ENCODE measurements around the gene RPS6KA2.

Gene RPS6KA2

DNA sequence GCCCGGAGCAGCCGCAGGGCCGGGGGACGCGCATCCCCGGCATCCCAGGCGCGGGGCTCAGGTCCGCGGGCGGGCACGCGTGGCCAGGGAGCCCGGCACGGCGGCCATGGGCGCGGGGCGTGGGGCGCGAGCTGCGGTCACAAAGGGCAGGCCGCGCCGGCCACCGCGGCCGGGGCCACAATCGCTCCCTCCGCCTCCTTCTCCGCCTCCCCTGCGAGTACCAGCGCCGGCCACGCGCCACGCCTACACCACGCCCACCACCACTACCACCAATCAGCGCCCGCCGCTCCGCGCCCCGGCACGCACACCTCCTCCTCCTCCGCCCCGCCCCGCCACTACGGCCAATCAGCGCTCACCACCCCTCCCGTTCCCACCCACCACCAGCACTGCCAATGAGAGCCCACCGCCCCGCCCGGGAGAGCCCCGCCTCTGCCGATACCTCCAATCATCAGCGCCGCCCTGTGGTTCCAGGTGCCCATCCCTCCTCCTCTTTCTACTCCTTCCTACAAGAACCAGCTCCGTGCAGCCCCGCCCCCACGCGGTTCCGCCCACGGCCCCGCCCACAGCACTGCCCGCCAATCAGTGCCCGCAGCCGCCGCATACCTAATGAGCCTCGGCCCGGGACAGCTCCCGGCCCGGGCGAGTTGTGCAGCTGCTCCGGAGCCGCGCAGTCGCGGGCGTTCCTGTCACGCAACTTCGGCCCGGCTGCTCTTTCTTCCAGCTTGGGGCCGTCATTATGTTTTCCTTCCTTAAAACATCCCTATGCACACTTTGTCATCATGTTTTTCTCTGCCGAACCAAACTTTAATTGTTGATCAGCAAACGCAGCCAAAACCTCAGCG lies at the start of gene RPS6KA2:
Gene RPS6KA2, minus strand, starts transcription at position 219 of the 842 bp plus-strand sequence. CDS start 232 bp downstream, outside the sequence.
- peaks cover 6 to 43% (median 23%) of the 10 kb centered on the region in 5 donors for H3K4me1 ChIP-seq (ENCODE audit: control insufficient read depth in 5 of 5, insufficient read depth in 5 of 5, low read length in 5 of 5)
- H3K4me3 ChIP-seq (ENCODE audit: low read depth in 1 of 5, low read length in 5 of 5): peak within 1 kb of the TSS; percentile 70 to 85 (median 81)
- no peaks in the 10 kb centered on the region for H3K9me3 ChIP-seq (ENCODE audit: control insufficient read depth in 5 of 5, low read length in 5 of 5)
- no peaks in the 10 kb centered on the region for H3K36me3 ChIP-seq (ENCODE audit: control insufficient read depth in 5 of 5, insufficient read depth in 5 of 5, low read length in 5 of 5)
- H3K27ac ChIP-seq (ENCODE audit: low read depth, low read length): peak within 1 kb of the TSS; percentile 69
- peaks cover 0 to 2% (median 0%) of the 10 kb centered on the region in 5 donors for H3K27me3 ChIP-seq (ENCODE audit: control insufficient read depth in 5 of 5, insufficient read depth in 4 of 5, low read length in 5 of 5)
- H3K9ac ChIP-seq (ENCODE audit: low read length in 5 of 5): peak within 1 kb of the TSS in 4 of 5 donors; percentile 54 to 79 (median 76)

- H3K27ac ChIP-seq (ENCODE audit: low read depth, low read length): no peak overlapping the region
- no peak overlapping the region for H3K4me3 ChIP-seq (ENCODE audit: low read depth in 1 of 5, low read length in 5 of 5)
- H3K27me3 ChIP-seq (ENCODE audit: control insufficient read depth in 5 of 5, insufficient read depth in 4 of 5, low read length in 5 of 5): peaks cover 4 to 16% (median 13%) of the 10 kb centered on the region in 5 donors
- H3K9me3 ChIP-seq (ENCODE audit: control insufficient read depth in 5 of 5, low read length in 5 of 5): peaks cover 0 to 6% (median 0%) of the 10 kb centered on the region in 5 donors
- H3K4me1 ChIP-seq (ENCODE audit: control insufficient read depth in 5 of 5, insufficient read depth in 5 of 5, low read length in 5 of 5): peaks cover 0 to 30% (median 8%) of the 10 kb centered on the region in 5 donors
- no peak overlapping the region for H3K9ac ChIP-seq (ENCODE audit: low read length in 5 of 5)
- no peaks in the 10 kb centered on the region for H3K36me3 ChIP-seq (ENCODE audit: control insufficient read depth in 5 of 5, insufficient read depth in 5 of 5, low read length in 5 of 5)
These were observed 49.3 kb upstream of the RPS6KA2 start for GRCh38 chr6:166676270-166676860.

GRCh38 chr6:166675736-166676135 lies 48.7 kb upstream of the RPS6KA2 start:
- H3K4me3 ChIP-seq (ENCODE audit: low read depth in 1 of 5, low read length in 5 of 5): no peak overlapping the region
- H3K9me3 ChIP-seq (ENCODE audit: control insufficient read depth in 5 of 5, low read length in 5 of 5): peaks cover 0 to 6% (median 0%) of the 10 kb centered on the region in 5 donors
- H3K27ac ChIP-seq (ENCODE audit: low read depth, low read length): no peak overlapping the region
- no peak overlapping the region for H3K9ac ChIP-seq (ENCODE audit: low read length in 5 of 5)
- H3K27me3 ChIP-seq (ENCODE audit: control insufficient read depth in 5 of 5, insufficient read depth in 4 of 5, low read length in 5 of 5): peaks cover 4 to 21% (median 14%) of the 10 kb centered on the region in 5 donors
- peaks cover 0 to 30% (median 8%) of the 10 kb centered on the region in 5 donors for H3K4me1 ChIP-seq (ENCODE audit: control insufficient read depth in 5 of 5, insufficient read depth in 5 of 5, low read length in 5 of 5)
- no peaks in the 10 kb centered on the region for H3K36me3 ChIP-seq (ENCODE audit: control insufficient read depth in 5 of 5, insufficient read depth in 5 of 5, low read length in 5 of 5)

- Histone ChIP-seq H3K9me3 (ENCODE audit: control insufficient read depth in 5 of 5, low read length in 5 of 5) (peaks cover 0 to 10% (median 5%) of the 10 kb centered on the region in 5 donors), H3K27ac (ENCODE audit: low read depth, low read length) (no peak overlapping the region), H3K27me3 (ENCODE audit: control insufficient read depth in 5 of 5, insufficient read depth in 4 of 5, low read length in 5 of 5) (peaks cover 13 to 35% (median 23%) of the 10 kb centered on the region in 5 donors), H3K4me1 (ENCODE audit: control insufficient read depth in 5 of 5, insufficient read depth in 5 of 5, low read length in 5 of 5) (peaks cover 0 to 30% (median 8%) of the 10 kb centered on the region in 5 donors), H3K36me3 (ENCODE audit: control insufficient read depth in 5 of 5, insufficient read depth in 5 of 5, low read length in 5 of 5) (no peaks in the 10 kb centered on the region), H3K4me3 (ENCODE audit: low read depth in 1 of 5, low read length in 5 of 5) (no peak overlapping the region), H3K9ac (ENCODE audit: low read length in 5 of 5) (no peak overlapping the region)
These were observed 46.3 kb upstream of the RPS6KA2 start for GRCh38 chr6:166673309-166673708.

- no peak overlapping the region for H3K9ac ChIP-seq (ENCODE audit: low read length in 5 of 5)
- peaks cover 13 to 38% (median 23%) of the 10 kb centered on the region in 5 donors for H3K27me3 ChIP-seq (ENCODE audit: control insufficient read depth in 5 of 5, insufficient read depth in 4 of 5, low read length in 5 of 5)
- H3K4me1 ChIP-seq (ENCODE audit: control insufficient read depth in 5 of 5, insufficient read depth in 5 of 5, low read length in 5 of 5): peaks cover 0 to 30% (median 8%) of the 10 kb centered on the region in 5 donors
- no peak overlapping the region for H3K27ac ChIP-seq (ENCODE audit: low read depth, low read length)
- no peaks in the 10 kb centered on the region for H3K36me3 ChIP-seq (ENCODE audit: control insufficient read depth in 5 of 5, insufficient read depth in 5 of 5, low read length in 5 of 5)
- H3K9me3 ChIP-seq (ENCODE audit: control insufficient read depth in 5 of 5, low read length in 5 of 5): peaks cover 0 to 5% (median 4%) of the 10 kb centered on the region in 5 donors
- peak overlapping the region in 2 of 5 donors; percentile 22 to 39 for H3K4me3 ChIP-seq (ENCODE audit: low read depth in 1 of 5, low read length in 5 of 5)
These were observed 45.7 kb upstream of the RPS6KA2 start for GRCh38 chr6:166672624-166673206.

GRCh38 chr6:166672146-166672545 lies 45.1 kb upstream of the RPS6KA2 start:
- Histone ChIP-seq H3K36me3 (ENCODE audit: control insufficient read depth in 5 of 5, insufficient read depth in 5 of 5, low read length in 5 of 5) (no peaks in the 10 kb centered on the region), H3K27ac (ENCODE audit: low read depth, low read length) (no peak overlapping the region), H3K4me1 (ENCODE audit: control insufficient read depth in 5 of 5, insufficient read depth in 5 of 5, low read length in 5 of 5) (peaks cover 0 to 30% (median 8%) of the 10 kb centered on the region in 5 donors), H3K9me3 (ENCODE audit: control insufficient read depth in 5 of 5, low read length in 5 of 5) (peaks cover 0 to 5% (median 4%) of the 10 kb centered on the region in 5 donors), H3K4me3 (ENCODE audit: low read depth in 1 of 5, low read length in 5 of 5) (no peak overlapping the region), H3K27me3 (ENCODE audit: control insufficient read depth in 5 of 5, insufficient read depth in 4 of 5, low read length in 5 of 5) (peaks cover 13 to 38% (median 23%) of the 10 kb centered on the region in 5 donors), H3K9ac (ENCODE audit: low read length in 5 of 5) (no peak overlapping the region)

DNA sequence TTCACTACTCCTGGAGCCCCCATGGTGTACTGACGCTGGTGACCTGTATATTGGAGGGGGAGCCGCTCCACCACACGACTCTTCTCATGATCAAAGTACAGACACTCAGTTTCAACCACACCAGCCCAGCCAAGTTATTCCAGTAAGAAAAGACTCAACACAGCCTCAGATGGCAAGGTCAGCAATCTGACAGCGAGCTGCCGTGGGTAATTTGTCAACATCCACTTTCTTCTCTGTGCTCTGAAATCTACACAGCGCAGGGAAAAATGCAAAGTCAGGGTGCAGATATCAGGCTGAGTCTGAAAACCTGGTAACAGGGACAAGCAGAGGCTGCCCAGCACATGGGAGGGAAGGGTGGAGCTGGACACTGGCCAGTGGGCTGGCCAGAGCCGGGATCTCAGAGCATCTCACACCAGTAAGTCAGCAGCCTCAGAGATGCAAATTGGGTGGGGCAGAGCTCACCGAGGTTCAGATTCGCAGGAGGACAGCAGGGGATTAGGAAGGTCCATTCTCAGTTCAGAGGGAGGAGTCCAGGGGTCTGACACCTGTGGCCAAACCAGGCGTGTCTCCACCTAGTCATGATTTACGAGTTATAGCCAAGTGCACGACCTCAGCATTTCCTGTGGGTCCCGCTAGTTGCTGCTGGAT lies 44.5 kb upstream of the RPS6KA2 start:
- no peak overlapping the region for H3K4me3 ChIP-seq (ENCODE audit: low read depth in 1 of 5, low read length in 5 of 5)
- H3K27ac ChIP-seq (ENCODE audit: low read depth, low read length): no peak overlapping the region
- no peak overlapping the region for H3K9ac ChIP-seq (ENCODE audit: low read length in 5 of 5)
- H3K36me3 ChIP-seq (ENCODE audit: control insufficient read depth in 5 of 5, insufficient read depth in 5 of 5, low read length in 5 of 5): no peaks in the 10 kb centered on the region
- H3K9me3 ChIP-seq (ENCODE audit: control insufficient read depth in 5 of 5, low read length in 5 of 5): peaks cover 0 to 5% (median 4%) of the 10 kb centered on the region in 5 donors
- peaks cover 13 to 38% (median 23%) of the 10 kb centered on the region in 5 donors for H3K27me3 ChIP-seq (ENCODE audit: control insufficient read depth in 5 of 5, insufficient read depth in 4 of 5, low read length in 5 of 5)
- peaks cover 0 to 30% (median 8%) of the 10 kb centered on the region in 5 donors for H3K4me1 ChIP-seq (ENCODE audit: control insufficient read depth in 5 of 5, insufficient read depth in 5 of 5, low read length in 5 of 5)

GRCh38 chr6:166670894-166671293 lies 43.8 kb upstream of the RPS6KA2 start:
- H3K36me3 ChIP-seq (ENCODE audit: control insufficient read depth in 5 of 5, insufficient read depth in 5 of 5, low read length in 5 of 5): no peaks in the 10 kb centered on the region
- peaks cover 13 to 38% (median 23%) of the 10 kb centered on the region in 5 donors for H3K27me3 ChIP-seq (ENCODE audit: control insufficient read depth in 5 of 5, insufficient read depth in 4 of 5, low read length in 5 of 5)
- H3K9me3 ChIP-seq (ENCODE audit: control insufficient read depth in 5 of 5, low read length in 5 of 5): peaks cover 0 to 5% (median 4%) of the 10 kb centered on the region in 5 donors
- H3K9ac ChIP-seq (ENCODE audit: low read length in 5 of 5): no peak overlapping the region
- H3K4me3 ChIP-seq (ENCODE audit: low read depth in 1 of 5, low read length in 5 of 5): no peak overlapping the region
- no peak overlapping the region for H3K27ac ChIP-seq (ENCODE audit: low read depth, low read length)
- peaks cover 0 to 30% (median 8%) of the 10 kb centered on the region in 5 donors for H3K4me1 ChIP-seq (ENCODE audit: control insufficient read depth in 5 of 5, insufficient read depth in 5 of 5, low read length in 5 of 5)

GRCh38 chr6:166670013-166670412 lies 43.0 kb upstream of the RPS6KA2 start:
- Histone ChIP-seq H3K9me3 (ENCODE audit: control insufficient read depth in 5 of 5, low read length in 5 of 5) (peaks cover 0 to 5% (median 4%) of the 10 kb centered on the region in 5 donors), H3K4me1 (ENCODE audit: control insufficient read depth in 5 of 5, insufficient read depth in 5 of 5, low read length in 5 of 5) (peaks cover 0 to 30% (median 8%) of the 10 kb centered on the region in 5 donors), H3K27ac (ENCODE audit: low read depth, low read length) (no peak overlapping the region), H3K9ac (ENCODE audit: low read length in 5 of 5) (no peak overlapping the region), H3K36me3 (ENCODE audit: control insufficient read depth in 5 of 5, insufficient read depth in 5 of 5, low read length in 5 of 5) (no peaks in the 10 kb centered on the region), H3K4me3 (ENCODE audit: low read depth in 1 of 5, low read length in 5 of 5) (no peak overlapping the region), H3K27me3 (ENCODE audit: control insufficient read depth in 5 of 5, insufficient read depth in 4 of 5, low read length in 5 of 5) (peaks cover 13 to 35% (median 26%) of the 10 kb centered on the region in 5 donors)
